NK-92 (cell line): Measurements from ENCODE around the gene IGF1R.

Experiments
- DNase-seq: peaks from one replicate; lab custom pipeline; 2025; ENCODE audit not compliant: unreplicated experiment; lab: John Stamatoyannopoulos, UW

Gene IGF1R

GRCh38 chr15:98937413-98938104, 289.2 kb downstream of the IGF1R start:
- DNase-seq, result no peak

- no peak for DNase-seq
These were observed 289.7 kb downstream of the IGF1R start for GRCh38 chr15:98938105-98938417.

- DNase-seq, result no peak
These were observed 290.5 kb downstream of the IGF1R start for GRCh38 chr15:98938799-98939198.

- DNase-seq, result no peak
These were observed 291.2 kb downstream of the IGF1R start for GRCh38 chr15:98939311-98940080.

GRCh38 chr15:98941595-98942255, 293.4 kb downstream of the IGF1R start:
- DNase-seq, result no peak

DNA sequence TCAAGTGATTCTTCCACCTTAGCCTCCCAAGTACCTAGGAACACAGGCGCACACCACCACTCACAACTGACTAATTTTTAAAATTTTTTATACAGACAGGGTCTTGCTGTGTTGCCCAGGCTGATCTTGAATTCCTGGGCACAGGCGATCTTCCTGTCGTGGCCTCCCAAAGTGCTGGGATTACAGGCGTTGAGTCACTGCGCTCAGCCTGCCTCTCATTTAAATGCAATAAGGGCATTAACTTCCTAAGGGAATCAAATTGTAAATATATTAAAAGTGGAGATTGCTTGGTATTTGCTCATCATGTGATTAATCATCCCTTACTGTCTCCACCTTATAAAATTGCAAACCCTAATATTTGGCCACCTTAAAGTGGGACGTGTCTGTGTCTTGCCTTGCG, 294.1 kb downstream of the IGF1R start:
- DNase-seq, result no peak

- DNase-seq, result no peak
These were observed 294.7 kb downstream of the IGF1R start for GRCh38 chr15:98943051-98943508.

GRCh38 chr15:98943601-98944151, 295.3 kb downstream of the IGF1R start:
- no peak for DNase-seq

GRCh38 chr15:98946301-98947255, 298.2 kb downstream of the IGF1R start:
- DNase-seq, result no peak

GRCh38 chr15:98948456-98948855, 300.1 kb downstream of the IGF1R start:
- DNase-seq, result no peak

- DNase-seq, result no peak
These were observed 300.6 kb downstream of the IGF1R start for GRCh38 chr15:98948941-98949340.

GRCh38 chr15:98949624-98950023, 301.3 kb downstream of the IGF1R start:
- no peak for DNase-seq

DNA sequence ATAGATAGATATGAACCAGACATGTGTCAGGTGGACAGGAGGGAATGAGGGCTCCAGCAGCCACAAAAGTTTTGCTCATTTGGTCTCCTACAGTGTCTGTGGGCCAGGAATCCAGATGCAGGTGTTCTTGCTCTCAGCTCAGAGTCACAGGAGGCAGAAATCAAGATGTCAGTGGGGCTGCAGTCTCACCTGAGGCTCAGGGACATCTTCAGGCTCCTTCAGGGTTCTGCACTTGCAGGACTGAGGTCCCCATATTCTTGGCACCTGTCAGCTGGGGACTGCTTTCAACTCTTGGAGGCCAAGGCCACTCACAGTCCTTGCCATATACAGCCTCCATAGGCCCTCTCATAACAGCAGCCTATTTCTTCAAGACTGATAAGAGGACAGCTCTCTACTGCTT, 301.9 kb downstream of the IGF1R start:
- no peak for DNase-seq

DNA sequence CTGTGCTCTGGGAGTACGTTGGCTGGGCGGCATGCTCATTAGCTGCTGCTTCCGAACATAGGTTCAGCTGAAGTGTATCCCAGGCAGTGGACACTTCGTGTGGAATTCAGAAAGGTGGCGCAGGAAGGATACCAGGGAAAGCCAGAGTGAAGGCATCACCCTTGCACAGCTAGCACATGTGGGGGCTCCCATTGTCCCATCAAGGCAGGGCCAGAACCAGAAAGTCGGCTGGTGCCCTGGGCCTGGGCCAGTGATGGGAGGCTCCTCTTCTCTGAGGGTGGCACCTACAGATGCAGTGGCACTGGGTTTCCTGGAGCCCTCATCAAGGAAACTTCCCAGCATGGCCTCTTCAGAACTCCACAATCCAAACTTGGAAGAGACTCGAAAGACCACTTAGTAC, 302.7 kb downstream of the IGF1R start:
- no peak for DNase-seq

DNA sequence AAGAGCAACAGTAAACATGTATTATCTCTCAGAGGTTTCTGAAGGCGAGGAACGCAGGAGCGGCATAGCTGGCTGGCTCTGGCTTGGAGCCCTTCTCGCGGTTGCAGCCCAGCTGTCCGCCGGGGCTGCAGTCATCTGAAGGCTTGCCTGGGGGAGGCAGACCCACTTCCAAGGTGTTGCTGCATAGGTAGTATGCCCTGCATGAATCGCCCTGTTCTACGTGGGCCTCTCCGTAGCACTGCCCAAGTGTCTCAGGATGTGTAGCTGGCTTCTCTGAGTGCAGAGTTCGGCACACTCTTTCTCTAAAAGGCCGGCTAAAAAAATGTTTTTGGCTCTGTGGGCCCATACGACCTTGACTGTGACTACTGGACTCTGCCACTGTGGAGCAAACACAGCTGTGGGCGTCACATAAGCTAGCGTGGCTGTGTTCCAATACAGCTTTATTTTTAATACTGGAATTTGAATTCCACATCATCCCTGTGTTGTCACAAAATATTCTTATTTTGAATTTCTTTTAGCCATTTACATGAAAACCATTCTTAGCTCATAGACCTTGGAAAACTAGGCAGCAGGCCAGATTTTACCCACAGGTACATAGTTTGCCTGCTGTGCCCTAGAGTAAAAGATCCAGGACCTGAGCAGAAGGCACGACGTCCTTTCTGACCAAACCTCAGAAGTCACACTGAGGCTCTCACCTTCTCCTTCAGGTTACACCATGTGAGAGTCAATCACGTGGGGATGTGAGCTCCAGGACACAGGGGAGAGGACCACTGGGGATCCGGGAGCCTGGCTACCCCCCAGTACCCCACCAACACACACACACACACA, 303.4 kb downstream of the IGF1R start:
- DNase-seq, result no peak

DNA sequence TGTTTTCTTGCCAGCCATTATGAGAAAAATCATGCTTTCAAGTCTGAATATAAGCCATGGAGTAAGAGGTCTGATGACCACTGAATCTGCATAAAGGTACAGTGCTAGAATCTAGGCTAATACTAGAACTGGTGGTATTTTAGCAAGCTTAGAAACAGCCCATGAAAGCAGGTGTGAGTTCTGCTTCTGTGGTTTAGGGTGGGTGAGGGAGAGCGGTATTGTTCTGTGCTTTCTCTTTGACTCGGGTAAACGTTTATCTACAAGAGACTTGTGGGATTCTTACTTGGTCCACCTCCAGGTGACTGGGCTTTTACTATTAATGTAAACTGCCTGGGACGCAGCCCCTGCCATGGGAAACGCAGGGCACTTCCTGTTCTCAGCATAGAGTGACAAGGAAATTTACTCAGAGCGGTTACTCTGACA, 304.1 kb downstream of the IGF1R start:
- no peak for DNase-seq

- DNase-seq, result peak; percentile 30
These were observed 304.9 kb downstream of the IGF1R start for GRCh38 chr15:98953000-98953787.

DNA sequence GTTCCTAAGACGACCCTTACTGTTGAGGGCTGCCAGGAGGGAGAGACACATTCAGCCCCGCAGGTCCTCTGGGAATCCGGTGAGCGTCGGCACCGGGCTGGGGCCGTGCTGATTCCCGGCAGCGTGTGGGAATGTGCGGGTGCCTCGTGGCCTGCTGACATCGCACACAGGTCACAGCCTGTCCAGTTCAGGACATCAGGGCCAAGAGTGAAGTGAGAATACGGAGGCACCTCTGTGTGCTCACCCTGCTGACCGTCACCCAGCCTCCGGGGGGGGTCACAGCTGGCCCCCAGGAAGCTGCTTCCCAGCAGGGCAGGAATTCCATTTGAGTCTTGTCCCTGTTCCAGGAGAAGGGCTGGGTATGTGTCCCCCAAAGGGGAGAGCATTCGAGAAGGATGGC, 305.6 kb downstream of the IGF1R start:
- no peak for DNase-seq

- no peak for DNase-seq
These were observed 306.1 kb downstream of the IGF1R start for GRCh38 chr15:98954411-98954810.
